ENCODE measurements around the gene SRSF12. TPM values are rescaled to one million over a fixed set of nuclear protein-coding genes. Genes with fewer than 3 reads are reported as not detected.
A peak's percentile ranks its signal among the peaks of the same experiment; 100 is the strongest.

SRSF12 gene
- total RNA-seq, 4 donors from 2014 or later, result 0.31 to 0.33 TPM; not detected in 2

DNA sequence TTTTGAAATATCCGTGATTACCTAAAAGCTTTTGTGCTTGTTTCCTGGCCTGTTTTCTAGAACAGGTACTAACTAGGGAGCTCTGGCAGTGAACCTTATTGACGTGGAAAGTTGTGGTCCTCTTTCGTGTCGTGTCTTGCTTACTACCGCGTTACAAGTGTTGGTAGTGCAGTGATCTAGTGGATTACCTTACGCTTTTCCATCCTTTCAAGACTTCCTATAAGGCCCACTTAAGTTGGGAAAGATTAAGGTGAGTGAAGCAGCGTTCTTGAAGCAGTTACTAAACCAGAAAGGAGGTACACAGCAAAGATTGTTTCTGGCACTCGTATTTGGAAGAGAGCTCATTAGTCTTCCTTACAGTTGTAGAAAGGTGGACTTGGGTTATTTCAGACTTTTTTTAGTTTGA is 35.4 kb downstream of the SRSF12 start:
- Histone ChIP-seq H3K4me1 (peaks cover 20 to 35% of the 10 kb centered on the region in 2 donors), H3K9me3 (no peaks in the 10 kb centered on the region), H3K27me3 (no peaks in the 10 kb centered on the region), H3K36me3 (peaks cover 0 to 23% of the 10 kb centered on the region in 2 donors), H3K4me3 (peak overlapping the region; percentile 60 to 99 (median 95)), H3K27ac (peak overlapping the region; percentile 98 to 100 (median 99))
- DNase-seq (no peak), ATAC-seq (no peak)
- intact Hi-C loops (cut with DNase I; ENCODE audit: low total_unique reads) (loop anchor here (2.0 to 5.0 kb wide), 4 partner anchors 100 to 1380 kb away; partner anchors contain the start of genes AKIRIN2, LYRM2 and RNGTT), in situ Hi-C loops (cut with MboI; ENCODE audit: low sequenced_read_pairs in 4 of 4) (loop anchor here in 1 of 4 donors (25.0 kb wide), 1 partner anchor 280 kb away; the partner anchor contains the start of gene UBE2J1)
- TF ChIP-seq, protein P1, sequence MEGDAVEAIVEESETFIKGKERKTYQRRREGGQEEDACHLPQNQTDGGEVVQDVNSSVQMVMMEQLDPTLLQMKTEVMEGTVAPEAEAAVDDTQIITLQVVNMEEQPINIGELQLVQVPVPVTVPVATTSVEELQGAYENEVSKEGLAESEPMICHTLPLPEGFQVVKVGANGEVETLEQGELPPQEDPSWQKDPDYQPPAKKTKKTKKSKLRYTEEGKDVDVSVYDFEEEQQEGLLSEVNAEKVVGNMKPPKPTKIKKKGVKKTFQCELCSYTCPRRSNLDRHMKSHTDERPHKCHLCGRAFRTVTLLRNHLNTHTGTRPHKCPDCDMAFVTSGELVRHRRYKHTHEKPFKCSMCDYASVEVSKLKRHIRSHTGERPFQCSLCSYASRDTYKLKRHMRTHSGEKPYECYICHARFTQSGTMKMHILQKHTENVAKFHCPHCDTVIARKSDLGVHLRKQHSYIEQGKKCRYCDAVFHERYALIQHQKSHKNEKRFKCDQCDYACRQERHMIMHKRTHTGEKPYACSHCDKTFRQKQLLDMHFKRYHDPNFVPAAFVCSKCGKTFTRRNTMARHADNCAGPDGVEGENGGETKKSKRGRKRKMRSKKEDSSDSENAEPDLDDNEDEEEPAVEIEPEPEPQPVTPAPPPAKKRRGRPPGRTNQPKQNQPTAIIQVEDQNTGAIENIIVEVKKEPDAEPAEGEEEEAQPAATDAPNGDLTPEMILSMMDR (IDR thresholded peaks at IDR 0.05 in 4 of 5, conservative IDR thresholded peaks at IDR 0.05 in 1 of 5), result no peak
- TF ChIP-seq POLR2A (IDR thresholded peaks at IDR 0.05), result no peak

DNA sequence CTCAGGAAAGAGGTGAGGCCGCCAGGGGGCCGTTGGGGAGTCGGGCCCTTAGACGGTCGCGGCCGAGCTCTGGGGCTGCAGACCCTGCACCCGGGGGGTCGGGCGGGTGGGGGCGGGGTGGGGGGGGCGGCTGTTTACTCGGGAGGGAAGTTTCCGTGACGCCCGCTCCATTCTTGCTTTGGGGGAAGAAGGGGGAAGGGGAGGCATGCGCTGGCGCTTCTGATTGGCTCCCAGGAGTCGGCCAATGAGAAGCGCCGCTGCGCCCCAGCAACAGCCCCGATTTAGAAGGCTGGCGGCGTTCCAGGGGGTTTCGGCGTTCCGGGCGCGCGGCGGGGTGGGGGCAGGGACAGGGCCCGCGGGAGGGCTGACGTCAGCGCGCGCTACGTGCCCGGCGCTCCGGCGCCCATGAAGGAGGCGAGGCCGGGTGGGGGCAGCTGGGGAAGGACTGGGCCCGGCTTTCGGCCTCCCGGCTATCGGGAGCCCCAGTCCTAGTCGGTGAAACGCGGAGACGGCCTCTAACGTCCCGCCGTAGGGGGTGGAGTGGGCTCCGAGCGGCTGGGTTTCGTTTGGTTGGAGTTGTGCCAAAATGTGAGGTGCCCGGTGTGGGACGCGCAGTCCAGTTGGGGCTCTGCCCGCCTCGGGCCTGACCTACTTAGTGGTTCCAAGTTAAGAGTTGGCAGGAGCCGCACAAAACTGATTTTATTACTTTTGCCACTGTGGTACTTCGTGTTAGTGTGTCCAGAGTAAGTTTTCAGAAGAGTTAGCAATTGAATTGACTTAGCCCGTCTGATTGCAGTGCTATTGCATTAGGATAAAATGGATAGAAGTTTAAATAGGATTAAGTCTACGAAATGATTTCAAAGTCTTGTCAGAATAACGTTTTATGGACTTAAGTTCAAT is 36.2 kb downstream of the SRSF12 start:
- TF ChIP-seq, protein P1 (IDR thresholded peaks at IDR 0.05 in 4 of 5, conservative IDR thresholded peaks at IDR 0.05 in 1 of 5), result no peak
- TF ChIP-seq POLR2A (IDR thresholded peaks at IDR 0.05), result peak; percentile 80 to 90
- no peaks in the 10 kb centered on the region for H3K9me3 ChIP-seq
- H3K4me3 ChIP-seq, result peak overlapping the region; percentile 94 to 99 (median 95)
- in situ Hi-C loops (cut with MboI; ENCODE audit: low sequenced_read_pairs in 4 of 4), result loop anchor here in 1 of 4 donors (25.0 kb wide), 1 partner anchor 281 kb away; the partner anchor contains the start of gene UBE2J1
- ATAC-seq (peak; percentile 61 to 66), DNase-seq (peak; percentile 99)
- peaks cover 20 to 35% of the 10 kb centered on the region in 2 donors for H3K4me1 ChIP-seq
- H3K27me3 ChIP-seq, result no peaks in the 10 kb centered on the region
- peak overlapping the region; percentile 98 to 100 (median 99) for H3K27ac ChIP-seq
- H3K36me3 ChIP-seq, result peaks cover 0 to 23% of the 10 kb centered on the region in 2 donors
- intact Hi-C loops (cut with DNase I; ENCODE audit: low total_unique reads), result loop anchor here (1.0 to 5.0 kb wide), 7 partner anchors 46 to 1379 kb away; partner anchors contain the start of genes AKIRIN2, LYRM2, PM20D2 and RNGTT

DNA sequence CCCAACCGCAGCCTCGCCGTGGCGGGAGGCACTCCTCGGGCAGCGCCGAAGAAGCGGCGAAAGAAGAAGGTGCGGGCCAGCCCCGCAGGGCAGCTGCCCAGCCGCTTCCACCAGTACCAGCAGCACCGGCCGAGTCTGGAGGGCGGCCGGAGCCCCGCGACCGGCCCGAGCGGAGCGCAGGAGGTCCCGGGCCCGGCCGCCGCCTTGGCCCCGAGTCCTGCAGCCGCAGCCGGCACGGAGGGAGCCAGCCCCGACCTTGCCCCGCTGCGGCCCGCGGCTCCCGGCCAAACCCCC is 36.8 kb downstream of the SRSF12 start:
- H3K9me3 ChIP-seq, result no peaks in the 10 kb centered on the region
- in situ Hi-C loops (cut with MboI; ENCODE audit: low sequenced_read_pairs in 4 of 4) (loop anchor here in 1 of 4 donors (25.0 kb wide), 1 partner anchor 281 kb away; the partner anchor contains the start of gene UBE2J1), intact Hi-C loops (cut with DNase I; ENCODE audit: low total_unique reads) (loop anchor here (1.0 to 5.0 kb wide), 6 partner anchors 46 to 1379 kb away; partner anchors contain the start of genes AKIRIN2, LYRM2, PM20D2 and RNGTT)
- H3K4me1 ChIP-seq, result peaks cover 20 to 33% of the 10 kb centered on the region in 2 donors
- no peak for DNase-seq
- H3K4me3 ChIP-seq, result peak overlapping the region; percentile 94 to 99 (median 95)
- TF ChIP-seq, protein P1 (IDR thresholded peaks at IDR 0.05 in 4 of 5, conservative IDR thresholded peaks at IDR 0.05 in 1 of 5), result peak in 1 of 5 experiments; percentile 13
- TF ChIP-seq POLR2A (IDR thresholded peaks at IDR 0.05), result no peak
- peaks cover 0 to 23% of the 10 kb centered on the region in 2 donors for H3K36me3 ChIP-seq
- peak; percentile 0 to 2 for ATAC-seq
- H3K27ac ChIP-seq, result peak overlapping the region; percentile 98 to 100 (median 99)
- H3K27me3 ChIP-seq, result no peaks in the 10 kb centered on the region

DNA sequence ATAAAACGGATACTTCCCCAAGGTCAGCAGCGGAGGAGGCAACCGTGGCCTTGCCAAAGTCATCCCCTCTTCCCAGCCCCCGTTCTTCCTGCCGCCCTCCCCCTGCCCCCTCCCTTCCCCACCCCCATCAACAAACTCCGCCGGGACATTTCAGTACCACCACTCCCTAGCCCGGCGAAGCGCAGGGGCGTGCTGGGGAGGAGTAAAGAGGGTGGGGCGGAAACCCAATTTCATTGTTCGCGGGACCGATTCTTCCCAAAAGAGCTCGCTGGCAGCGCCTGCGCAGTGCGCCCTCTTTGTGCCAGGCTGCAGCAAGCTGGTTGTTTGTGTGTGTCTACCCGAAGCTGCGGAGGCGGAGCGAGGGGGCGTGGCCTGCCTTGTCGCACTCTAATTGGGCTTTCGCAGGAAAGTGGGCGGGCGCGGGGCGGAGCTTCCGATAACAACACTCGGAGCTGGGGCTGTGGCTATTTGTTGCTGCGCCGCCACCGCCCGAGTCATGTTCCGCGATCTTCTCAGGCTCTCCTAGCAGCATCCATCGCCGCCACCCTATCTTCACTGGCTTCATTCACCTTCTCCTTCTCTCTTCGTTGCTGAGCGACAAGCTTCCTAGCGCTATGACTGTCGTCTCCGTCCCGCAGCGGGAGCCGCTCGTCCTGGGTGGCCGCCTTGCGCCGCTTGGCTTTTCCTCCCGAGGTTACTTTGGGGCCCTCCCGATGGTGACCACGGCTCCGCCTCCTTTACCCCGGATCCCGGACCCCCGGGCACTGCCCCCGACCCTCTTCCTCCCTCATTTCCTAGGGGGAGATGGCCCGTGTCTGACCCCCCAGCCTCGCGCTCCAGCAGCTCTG is 37.4 kb downstream of the SRSF12 start, which contains the start of gene PNRC1:
PNRC1 (plus strand) TSS at position 471 of the 848 bp plus-strand sequence; CDS start at position 615, 144 bp downstream.
- ATAC-seq, result peak; percentile 70 to 75
- intact Hi-C loops (cut with DNase I; ENCODE audit: low total_unique reads) (loop anchor here (1.0 to 5.0 kb wide), 6 partner anchors 45 to 1378 kb away; partner anchors contain the start of genes AKIRIN2, LYRM2, PM20D2 and RNGTT), in situ Hi-C loops (cut with MboI; ENCODE audit: low sequenced_read_pairs in 4 of 4) (loop anchor here in 1 of 4 donors (25.0 kb wide), 1 partner anchor 282 kb away; the partner anchor contains the start of gene UBE2J1)
- TF ChIP-seq, protein P1 (IDR thresholded peaks at IDR 0.05 in 4 of 5, conservative IDR thresholded peaks at IDR 0.05 in 1 of 5), result peak in 1 of 5 experiments; percentile 5
- peak; percentile 100 for TF ChIP-seq POLR2A (IDR thresholded peaks at IDR 0.05)
- Histone ChIP-seq H3K4me3 (peak within 1 kb of the TSS; percentile 94 to 99 (median 95)), H3K36me3 (peaks cover 0 to 20% of the 10 kb centered on the region in 2 donors), H3K27me3 (no peaks in the 10 kb centered on the region), H3K9me3 (no peaks in the 10 kb centered on the region), H3K27ac (peak within 1 kb of the TSS; percentile 98 to 100 (median 99)), H3K4me1 (peaks cover 18 to 28% of the 10 kb centered on the region in 2 donors)
- peak; percentile 100 for DNase-seq

Data from gastrocnemius medialis (tissue), 4 donors.